ENCODE measurements around the gene PLK3.

DNA sequence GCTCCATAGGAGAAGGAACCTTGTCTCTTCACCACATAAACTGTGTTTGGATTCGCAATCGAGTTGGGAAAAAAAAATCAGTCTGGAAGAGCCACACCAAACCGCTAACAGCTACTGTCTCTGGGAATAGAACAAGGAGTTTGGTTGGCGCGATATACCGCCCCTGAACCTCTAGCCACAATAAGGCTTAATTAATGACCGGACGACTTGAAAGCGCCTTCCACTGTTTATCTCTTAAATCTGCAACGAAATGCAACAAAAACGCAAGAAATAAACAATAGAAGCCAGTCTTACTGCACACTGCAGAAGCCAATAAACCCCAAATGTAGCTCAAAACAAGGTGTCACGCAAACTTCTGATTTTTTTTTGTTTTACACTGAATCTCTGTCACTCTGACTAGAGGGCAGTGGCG, 19.0 kb downstream of the PLK3 start:
- TF ChIP-seq, protein P1, sequence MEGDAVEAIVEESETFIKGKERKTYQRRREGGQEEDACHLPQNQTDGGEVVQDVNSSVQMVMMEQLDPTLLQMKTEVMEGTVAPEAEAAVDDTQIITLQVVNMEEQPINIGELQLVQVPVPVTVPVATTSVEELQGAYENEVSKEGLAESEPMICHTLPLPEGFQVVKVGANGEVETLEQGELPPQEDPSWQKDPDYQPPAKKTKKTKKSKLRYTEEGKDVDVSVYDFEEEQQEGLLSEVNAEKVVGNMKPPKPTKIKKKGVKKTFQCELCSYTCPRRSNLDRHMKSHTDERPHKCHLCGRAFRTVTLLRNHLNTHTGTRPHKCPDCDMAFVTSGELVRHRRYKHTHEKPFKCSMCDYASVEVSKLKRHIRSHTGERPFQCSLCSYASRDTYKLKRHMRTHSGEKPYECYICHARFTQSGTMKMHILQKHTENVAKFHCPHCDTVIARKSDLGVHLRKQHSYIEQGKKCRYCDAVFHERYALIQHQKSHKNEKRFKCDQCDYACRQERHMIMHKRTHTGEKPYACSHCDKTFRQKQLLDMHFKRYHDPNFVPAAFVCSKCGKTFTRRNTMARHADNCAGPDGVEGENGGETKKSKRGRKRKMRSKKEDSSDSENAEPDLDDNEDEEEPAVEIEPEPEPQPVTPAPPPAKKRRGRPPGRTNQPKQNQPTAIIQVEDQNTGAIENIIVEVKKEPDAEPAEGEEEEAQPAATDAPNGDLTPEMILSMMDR (IDR thresholded peaks at IDR 0.05 in 2 of 3, conservative IDR thresholded peaks at IDR 0.05 in 1 of 3; ENCODE audit: control insufficient read depth in 2 of 3, extremely low read depth in 1 of 3, insufficient read depth in 1 of 3, low read depth in 3 of 3, low read length in 3 of 3), result no peak; a peak in 1 of 6 replicates
- TF ChIP-seq POLR2A (IDR thresholded peaks at IDR 0.05; ENCODE audit: low read depth, low read length) (no peak), STAT1 (conservative IDR thresholded peaks at IDR 0.05) (no peak), CEBPB (IDR thresholded peaks at IDR 0.05; ENCODE audit: borderline replicate concordance in 1 of 2, low read depth in 2 of 2, low read length in 2 of 2) (no peak), JUND (IDR thresholded peaks at IDR 0.05; ENCODE audit: low read depth, low read length) (no peak), SIX5 (IDR thresholded peaks at IDR 0.05; ENCODE audit: low read depth, low read length, severe bottlenecking) (no peak)
- TF ChIP-seq, protein P2, sequence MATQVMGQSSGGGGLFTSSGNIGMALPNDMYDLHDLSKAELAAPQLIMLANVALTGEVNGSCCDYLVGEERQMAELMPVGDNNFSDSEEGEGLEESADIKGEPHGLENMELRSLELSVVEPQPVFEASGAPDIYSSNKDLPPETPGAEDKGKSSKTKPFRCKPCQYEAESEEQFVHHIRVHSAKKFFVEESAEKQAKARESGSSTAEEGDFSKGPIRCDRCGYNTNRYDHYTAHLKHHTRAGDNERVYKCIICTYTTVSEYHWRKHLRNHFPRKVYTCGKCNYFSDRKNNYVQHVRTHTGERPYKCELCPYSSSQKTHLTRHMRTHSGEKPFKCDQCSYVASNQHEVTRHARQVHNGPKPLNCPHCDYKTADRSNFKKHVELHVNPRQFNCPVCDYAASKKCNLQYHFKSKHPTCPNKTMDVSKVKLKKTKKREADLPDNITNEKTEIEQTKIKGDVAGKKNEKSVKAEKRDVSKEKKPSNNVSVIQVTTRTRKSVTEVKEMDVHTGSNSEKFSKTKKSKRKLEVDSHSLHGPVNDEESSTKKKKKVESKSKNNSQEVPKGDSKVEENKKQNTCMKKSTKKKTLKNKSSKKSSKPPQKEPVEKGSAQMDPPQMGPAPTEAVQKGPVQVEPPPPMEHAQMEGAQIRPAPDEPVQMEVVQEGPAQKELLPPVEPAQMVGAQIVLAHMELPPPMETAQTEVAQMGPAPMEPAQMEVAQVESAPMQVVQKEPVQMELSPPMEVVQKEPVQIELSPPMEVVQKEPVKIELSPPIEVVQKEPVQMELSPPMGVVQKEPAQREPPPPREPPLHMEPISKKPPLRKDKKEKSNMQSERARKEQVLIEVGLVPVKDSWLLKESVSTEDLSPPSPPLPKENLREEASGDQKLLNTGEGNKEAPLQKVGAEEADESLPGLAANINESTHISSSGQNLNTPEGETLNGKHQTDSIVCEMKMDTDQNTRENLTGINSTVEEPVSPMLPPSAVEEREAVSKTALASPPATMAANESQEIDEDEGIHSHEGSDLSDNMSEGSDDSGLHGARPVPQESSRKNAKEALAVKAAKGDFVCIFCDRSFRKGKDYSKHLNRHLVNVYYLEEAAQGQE (IDR thresholded peaks at IDR 0.05; ENCODE audit: low read depth, low read length), result no peak
- TF ChIP-seq, protein P3, sequence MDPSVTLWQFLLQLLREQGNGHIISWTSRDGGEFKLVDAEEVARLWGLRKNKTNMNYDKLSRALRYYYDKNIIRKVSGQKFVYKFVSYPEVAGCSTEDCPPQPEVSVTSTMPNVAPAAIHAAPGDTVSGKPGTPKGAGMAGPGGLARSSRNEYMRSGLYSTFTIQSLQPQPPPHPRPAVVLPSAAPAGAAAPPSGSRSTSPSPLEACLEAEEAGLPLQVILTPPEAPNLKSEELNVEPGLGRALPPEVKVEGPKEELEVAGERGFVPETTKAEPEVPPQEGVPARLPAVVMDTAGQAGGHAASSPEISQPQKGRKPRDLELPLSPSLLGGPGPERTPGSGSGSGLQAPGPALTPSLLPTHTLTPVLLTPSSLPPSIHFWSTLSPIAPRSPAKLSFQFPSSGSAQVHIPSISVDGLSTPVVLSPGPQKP (IDR thresholded peaks at IDR 0.05; ENCODE audit: low read depth, low read length), result no peak

All from GM12878 (cell line).